D721Med (cell line): Measurements from ENCODE around the gene SLC7A4.

Experiments
- DNase-seq: peaks from one replicate; pipeline ENCODE4 v3.0.0; 2011; ENCODE audit warnings: low spot score; ENCODE audit not compliant: insufficient read length
- FAIRE-seq: peaks from 2 replicates; lab custom pipeline; 2011; peaks lifted over from hg19 to GRCh38; lab: Jason Lieb, UNC
- TF ChIP-seq, protein P1 (sequence below): IDR thresholded peaks from 2 replicates; pipeline ENCODE4 v1.5.1; 2012; ENCODE audit warnings: mild to moderate bottlenecking, control low read depth; ENCODE audit not compliant: insufficient read depth; ENCODE audit errors: missing control alignments

The SLC7A4 gene

DNA sequence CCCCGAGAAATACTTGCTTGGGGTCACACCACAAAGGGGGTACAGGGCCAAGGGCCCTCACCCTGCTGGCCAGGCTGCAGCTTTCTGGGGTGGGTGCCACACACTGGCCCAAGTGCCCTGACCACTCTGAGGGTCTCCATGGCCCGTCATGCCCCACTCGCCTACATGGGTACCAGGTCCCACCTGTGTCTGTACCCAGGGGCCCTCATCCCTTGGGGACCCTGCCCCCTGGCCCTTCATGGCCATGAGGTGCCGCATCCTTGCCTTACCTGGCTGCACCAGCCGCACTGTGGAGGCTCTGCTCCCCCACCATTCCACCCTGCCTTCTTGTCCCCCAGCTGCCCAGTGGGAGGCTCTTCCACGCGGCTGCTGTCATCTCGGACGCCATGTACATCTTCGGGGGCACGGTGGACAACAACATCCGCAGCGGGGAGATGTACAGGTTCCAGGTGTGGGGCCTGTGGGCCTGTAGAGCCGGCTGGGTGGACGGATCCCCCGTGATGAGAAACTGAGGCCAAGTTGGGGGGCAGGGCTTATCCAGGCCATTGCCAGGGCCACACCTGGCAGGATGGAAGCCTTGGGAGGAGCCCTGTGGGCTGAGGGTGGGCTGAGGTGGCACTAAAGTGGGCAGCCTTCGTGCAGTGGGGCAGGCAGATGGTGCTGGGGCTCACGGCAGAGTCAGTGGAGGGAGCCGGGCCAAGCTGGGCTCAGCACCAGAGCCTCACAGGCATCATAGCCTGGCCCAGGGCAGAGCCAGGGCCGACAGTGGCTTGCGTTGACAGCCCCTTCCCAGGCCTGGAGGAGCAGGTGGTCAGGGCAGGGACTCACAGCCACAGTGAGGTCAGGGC is 39.7 kb downstream of the SLC7A4 start:
- TF ChIP-seq, protein P1, sequence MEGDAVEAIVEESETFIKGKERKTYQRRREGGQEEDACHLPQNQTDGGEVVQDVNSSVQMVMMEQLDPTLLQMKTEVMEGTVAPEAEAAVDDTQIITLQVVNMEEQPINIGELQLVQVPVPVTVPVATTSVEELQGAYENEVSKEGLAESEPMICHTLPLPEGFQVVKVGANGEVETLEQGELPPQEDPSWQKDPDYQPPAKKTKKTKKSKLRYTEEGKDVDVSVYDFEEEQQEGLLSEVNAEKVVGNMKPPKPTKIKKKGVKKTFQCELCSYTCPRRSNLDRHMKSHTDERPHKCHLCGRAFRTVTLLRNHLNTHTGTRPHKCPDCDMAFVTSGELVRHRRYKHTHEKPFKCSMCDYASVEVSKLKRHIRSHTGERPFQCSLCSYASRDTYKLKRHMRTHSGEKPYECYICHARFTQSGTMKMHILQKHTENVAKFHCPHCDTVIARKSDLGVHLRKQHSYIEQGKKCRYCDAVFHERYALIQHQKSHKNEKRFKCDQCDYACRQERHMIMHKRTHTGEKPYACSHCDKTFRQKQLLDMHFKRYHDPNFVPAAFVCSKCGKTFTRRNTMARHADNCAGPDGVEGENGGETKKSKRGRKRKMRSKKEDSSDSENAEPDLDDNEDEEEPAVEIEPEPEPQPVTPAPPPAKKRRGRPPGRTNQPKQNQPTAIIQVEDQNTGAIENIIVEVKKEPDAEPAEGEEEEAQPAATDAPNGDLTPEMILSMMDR: no peak
- FAIRE-seq: no peak
- no peak for DNase-seq

DNA sequence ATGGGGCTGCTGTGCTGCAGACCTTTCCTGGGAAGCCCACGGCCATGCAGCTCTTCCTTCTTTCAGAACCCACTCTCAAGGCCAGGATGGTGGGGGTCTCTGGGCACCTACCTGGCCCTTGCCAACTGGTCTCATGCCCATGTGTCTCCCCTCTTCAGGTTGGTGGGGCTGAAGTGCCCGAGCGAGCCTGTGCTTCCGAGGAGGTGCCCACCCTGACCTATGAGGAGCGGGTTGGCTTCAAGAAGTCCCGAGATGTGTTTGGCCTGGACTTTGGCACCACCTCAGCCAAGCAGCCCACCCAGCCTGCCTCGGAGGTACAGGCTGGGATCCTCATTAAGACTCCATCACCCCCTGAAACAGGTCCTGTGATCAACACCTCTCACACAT is 40.3 kb downstream of the SLC7A4 start:
- TF ChIP-seq, protein P1: no peak
- DNase-seq: no peak
- FAIRE-seq: no peak

DNA sequence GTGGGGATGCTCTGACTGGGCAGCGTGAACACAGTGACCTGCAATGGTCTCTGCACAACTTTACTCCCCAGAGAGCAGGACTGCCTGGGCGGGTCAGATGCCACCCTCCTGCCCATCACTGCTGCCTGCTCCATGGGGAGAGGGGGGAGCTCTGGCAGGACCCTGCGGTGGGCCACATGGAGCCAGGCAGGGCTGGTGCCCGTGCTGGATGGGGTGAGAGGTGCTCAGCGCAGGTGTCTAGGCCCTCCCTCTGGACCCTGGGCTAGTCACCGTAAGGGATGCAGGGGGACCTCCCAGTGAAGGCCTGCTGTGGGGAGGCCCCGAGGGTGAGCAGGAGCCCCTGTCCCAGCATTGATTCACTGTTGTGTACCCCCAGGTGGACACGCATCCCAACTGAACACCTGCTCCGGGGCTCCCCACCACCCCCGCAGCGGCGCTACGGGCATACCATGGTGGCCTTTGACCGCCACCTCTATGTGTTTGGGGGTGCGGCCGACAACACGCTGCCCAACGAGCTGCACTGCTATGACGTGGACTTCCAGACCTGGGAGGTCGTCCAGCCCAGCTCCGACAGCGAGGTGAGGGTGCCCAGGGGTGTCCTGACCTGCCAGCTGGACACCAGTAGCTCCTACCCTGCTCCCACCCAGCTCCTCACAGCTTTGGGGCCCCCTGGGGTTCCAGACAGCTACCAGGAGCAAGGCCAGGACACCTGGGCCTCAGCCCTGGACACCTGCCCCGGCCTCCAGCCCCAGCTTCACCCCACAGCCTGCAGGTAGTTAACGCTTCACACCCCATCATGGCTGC is 40.9 kb downstream of the SLC7A4 start:
- TF ChIP-seq, protein P1: no peak
- FAIRE-seq (no peak), DNase-seq (no peak)

DNA sequence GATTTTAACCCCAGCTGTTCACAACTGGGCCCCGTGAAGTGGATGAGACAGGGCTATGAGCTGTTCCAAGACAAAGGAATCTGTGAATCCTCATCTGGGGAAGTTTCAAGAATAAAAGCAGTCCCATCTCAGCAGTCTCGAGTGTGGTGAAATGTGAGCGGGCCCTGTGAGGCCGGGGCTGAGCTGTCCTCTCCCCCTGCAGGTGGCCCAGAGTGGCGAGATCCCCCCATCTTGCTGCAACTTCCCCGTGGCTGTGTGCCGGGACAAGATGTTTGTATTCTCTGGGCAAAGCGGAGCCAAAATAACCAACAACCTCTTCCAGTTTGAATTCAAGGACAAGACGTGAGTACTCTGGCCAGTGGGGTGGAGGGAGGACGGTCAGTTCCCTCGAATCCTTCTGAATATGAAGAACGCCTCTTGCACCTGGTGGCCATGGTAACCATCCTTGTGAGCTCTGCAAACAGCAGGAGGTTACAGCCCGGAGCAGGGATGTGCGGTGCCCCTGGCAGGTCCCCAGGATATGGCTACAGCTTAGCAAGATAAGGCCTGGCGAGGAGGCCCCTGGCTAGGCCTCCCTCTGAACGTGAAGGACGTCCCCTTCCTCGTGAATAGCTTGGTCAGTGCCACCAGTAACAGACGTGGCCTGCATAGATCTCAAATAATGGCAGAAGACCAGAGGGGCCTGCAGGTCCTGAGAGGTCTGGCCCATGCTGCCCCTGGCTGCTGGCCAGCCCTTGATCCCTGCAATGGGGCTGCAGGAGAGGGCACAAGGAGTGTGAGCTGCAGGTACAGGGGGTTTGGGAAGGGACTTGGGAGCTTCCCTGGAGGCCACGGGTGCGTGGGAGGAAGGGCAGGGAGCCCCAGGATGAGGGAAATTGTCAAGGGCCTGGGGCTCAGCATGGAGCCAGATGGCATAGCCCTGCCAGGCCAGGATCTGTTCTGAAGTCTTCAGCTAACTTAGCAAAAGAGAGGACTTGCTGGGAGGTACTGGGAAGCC is 41.9 kb downstream of the SLC7A4 start:
- DNase-seq (no peak), FAIRE-seq (no peak)
- TF ChIP-seq, protein P1: no peak

DNA sequence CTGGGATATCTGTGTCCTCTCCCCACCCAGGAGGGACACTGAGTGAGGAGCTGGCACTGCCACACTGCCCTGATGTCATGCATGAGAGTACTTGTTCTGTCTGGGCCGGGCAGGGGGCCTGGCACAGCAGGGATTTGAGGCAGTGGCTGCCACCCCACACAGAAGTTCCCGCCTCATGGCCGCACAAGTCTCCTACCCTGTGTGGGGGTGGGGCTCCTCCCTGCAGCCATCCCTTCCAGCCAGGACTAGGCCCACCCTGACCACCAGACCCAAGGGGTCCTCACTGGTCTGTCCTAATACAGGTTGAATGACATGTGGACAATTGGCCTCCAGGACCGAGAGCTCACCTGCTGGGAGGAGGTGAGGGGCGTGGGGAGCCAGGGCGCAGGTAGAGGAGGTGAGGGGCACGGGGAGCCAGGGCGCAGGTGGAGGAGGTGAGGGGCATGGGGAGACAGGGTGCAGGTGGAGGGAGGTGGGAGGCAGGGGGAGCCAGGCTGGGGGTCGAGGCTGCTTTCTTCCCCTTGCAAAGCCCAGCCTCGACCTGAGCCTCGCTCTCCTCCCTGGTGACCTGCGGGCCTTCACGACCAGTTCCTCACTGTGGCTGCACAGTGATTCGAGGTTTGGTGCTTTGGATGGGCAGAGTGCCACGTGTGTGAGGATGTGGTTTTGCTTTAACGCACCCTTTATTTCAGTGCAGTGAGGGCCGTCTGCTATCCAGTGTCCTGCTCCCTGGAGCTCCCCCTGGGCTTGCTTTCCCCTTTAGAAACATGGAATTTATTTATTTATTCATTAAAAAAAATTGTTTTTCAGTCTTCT is 42.8 kb downstream of the SLC7A4 start:
- DNase-seq (no peak), FAIRE-seq (no peak)
- TF ChIP-seq, protein P1: no peak
